Measurements from ENCODE around the gene GSTM3.

GRCh38 chr1:109721971-109722370 is 18.9 kb downstream of the GSTM3 start:
- TF ChIP-seq, protein P1, sequence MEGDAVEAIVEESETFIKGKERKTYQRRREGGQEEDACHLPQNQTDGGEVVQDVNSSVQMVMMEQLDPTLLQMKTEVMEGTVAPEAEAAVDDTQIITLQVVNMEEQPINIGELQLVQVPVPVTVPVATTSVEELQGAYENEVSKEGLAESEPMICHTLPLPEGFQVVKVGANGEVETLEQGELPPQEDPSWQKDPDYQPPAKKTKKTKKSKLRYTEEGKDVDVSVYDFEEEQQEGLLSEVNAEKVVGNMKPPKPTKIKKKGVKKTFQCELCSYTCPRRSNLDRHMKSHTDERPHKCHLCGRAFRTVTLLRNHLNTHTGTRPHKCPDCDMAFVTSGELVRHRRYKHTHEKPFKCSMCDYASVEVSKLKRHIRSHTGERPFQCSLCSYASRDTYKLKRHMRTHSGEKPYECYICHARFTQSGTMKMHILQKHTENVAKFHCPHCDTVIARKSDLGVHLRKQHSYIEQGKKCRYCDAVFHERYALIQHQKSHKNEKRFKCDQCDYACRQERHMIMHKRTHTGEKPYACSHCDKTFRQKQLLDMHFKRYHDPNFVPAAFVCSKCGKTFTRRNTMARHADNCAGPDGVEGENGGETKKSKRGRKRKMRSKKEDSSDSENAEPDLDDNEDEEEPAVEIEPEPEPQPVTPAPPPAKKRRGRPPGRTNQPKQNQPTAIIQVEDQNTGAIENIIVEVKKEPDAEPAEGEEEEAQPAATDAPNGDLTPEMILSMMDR (IDR thresholded peaks at IDR 0.05; ENCODE audit: low read depth, low read length), result no peak
- TF ChIP-seq POLR2A (IDR thresholded peaks at IDR 0.05; ENCODE audit: extremely low read depth, insufficient read length), result no peak

Measured in NB4 (cell line).